GM03348 (cell line): ENCODE results near the gene KRT79.
"Not testable (repeated sequence)": the region's sequence is repeated elsewhere in the genome, so short reads cannot be mapped to it uniquely, and the experiment has no call there.

Experiments
- DNase-seq: peaks from one replicate; pipeline ENCODE4 v3.0.0; 2012; ENCODE audit warnings: low spot score

KRT79 gene

GRCh38 chr12:52833922-52834726 is at the start of gene KRT79:
Gene KRT79 (minus strand): TSS chr12:52834311. CDS start chr12:52834260, 51 bp downstream.
- DNase-seq: no peak

- DNase-seq: not testable (repeated sequence)
Observed at GRCh38 chr12:52880499-52880898, 46.4 kb upstream of the KRT79 start.

- DNase-seq: peak; percentile 92
Observed at GRCh38 chr12:52879394-52880351, 45.6 kb upstream of the KRT79 start.

- DNase-seq: no peak
Observed at GRCh38 chr12:52878507-52879393, 44.6 kb upstream of the KRT79 start.

GRCh38 chr12:52877242-52877641 is 43.1 kb upstream of the KRT79 start:
- no peak for DNase-seq

- no peak for DNase-seq
Observed at GRCh38 chr12:52876372-52876771, 42.3 kb upstream of the KRT79 start.

- no peak for DNase-seq
Observed at GRCh38 chr12:52874573-52875435, 40.7 kb upstream of the KRT79 start.

- peak; percentile 98 for DNase-seq
Observed at GRCh38 chr12:52873832-52874572, 39.9 kb upstream of the KRT79 start.

GRCh38 chr12:52873513-52873831 is 39.4 kb upstream of the KRT79 start:
- no peak for DNase-seq

GRCh38 chr12:52872644-52873389 is 38.7 kb upstream of the KRT79 start:
- no peak for DNase-seq

GRCh38 chr12:52871291-52872039 is 37.4 kb upstream of the KRT79 start:
- DNase-seq: peak; percentile 79

- DNase-seq: peak; percentile 75
Observed at GRCh38 chr12:52870361-52871290, 36.5 kb upstream of the KRT79 start.

GRCh38 chr12:52867642-52868041 is 33.5 kb upstream of the KRT79 start:
- DNase-seq: no peak

GRCh38 chr12:52867152-52867551 is 33.0 kb upstream of the KRT79 start:
- no peak for DNase-seq

- DNase-seq: peak; percentile 89
Observed at GRCh38 chr12:52865090-52865944, 31.2 kb upstream of the KRT79 start.

GRCh38 chr12:52862023-52862422 is 27.9 kb upstream of the KRT79 start:
- no peak for DNase-seq

GRCh38 chr12:52861511-52861910 is 27.4 kb upstream of the KRT79 start:
- no peak for DNase-seq
